Nephron progenitor cell (in vitro differentiated cells): ENCODE data around the gene EDNRA.
A peak's percentile ranks its signal among the peaks of the same experiment; 100 is the strongest.

Source experiments
- DNase-seq: peaks from one replicate; pipeline ENCODE4 v3.0.0; 2021
- H3K27ac Mint-ChIP-seq: 2 replicates; pipeline ENCODE4 v1.8.0; 2021; ENCODE audit warnings: mild to moderate bottlenecking, moderate library complexity, mixed read lengths
- H3K27me3 Mint-ChIP-seq: 2 replicates; pipeline ENCODE4 v1.8.0; 2021; ENCODE audit warnings: mild to moderate bottlenecking, low read depth, mixed read lengths; ENCODE audit not compliant: poor library complexity
- H3K36me3 Mint-ChIP-seq: 2 replicates; pipeline ENCODE4 v1.8.0; 2021; ENCODE audit warnings: low read depth, mixed read lengths
- H3K4me1 Mint-ChIP-seq: 2 replicates; pipeline ENCODE4 v1.8.0; 2021; ENCODE audit warnings: mixed read lengths
- H3K4me3 Mint-ChIP-seq: 2 replicates; pipeline ENCODE4 v1.8.0; 2021; ENCODE audit warnings: mild to moderate bottlenecking, moderate library complexity, mixed read lengths
- H3K9me3 Mint-ChIP-seq: 2 replicates; pipeline ENCODE4 v1.8.0; 2021; ENCODE audit warnings: mild to moderate bottlenecking, moderate library complexity, mixed read lengths
- CTCF ChIP-seq: fragments of 200-600 bp; sonication (generic); IDR thresholded peaks from 2 replicates; pipeline ENCODE4 v1.5.0; 2021; ENCODE audit warnings: antibody characterized with exemption

The EDNRA gene

GRCh38 chr4:147461161-147461560, 19.7 kb upstream of the EDNRA start:
- Mint-ChIP-seq H3K9me3 (peaks cover 9% of the 10 kb centered on the region), H3K4me1 (no peaks in the 10 kb centered on the region), H3K27ac (no peak overlapping the region), H3K27me3 (peaks cover 5% of the 10 kb centered on the region), H3K36me3 (no peaks in the 10 kb centered on the region), H3K4me3 (no peak overlapping the region)
- DNase-seq: no peak
- TF ChIP-seq CTCF: no peak

- Mint-ChIP-seq H3K27ac (no peak overlapping the region), H3K4me1 (no peaks in the 10 kb centered on the region), H3K27me3 (peaks cover 5% of the 10 kb centered on the region)
These were observed 17.8 kb upstream of the EDNRA start for GRCh38 chr4:147463065-147463464.

GRCh38 chr4:147465461-147465860, 15.4 kb upstream of the EDNRA start:
- no peak overlapping the region for H3K27ac Mint-ChIP-seq
- H3K36me3 Mint-ChIP-seq: no peaks in the 10 kb centered on the region
- no peak for DNase-seq
- peaks cover under 1% of the 10 kb centered on the region for H3K27me3 Mint-ChIP-seq
- no peak overlapping the region for H3K4me3 Mint-ChIP-seq
- no peak for TF ChIP-seq CTCF
- no peaks in the 10 kb centered on the region for H3K4me1 Mint-ChIP-seq
- H3K9me3 Mint-ChIP-seq: peaks cover 25% of the 10 kb centered on the region

More at GRCh38 chr4:147463065-147463464, 17.8 kb upstream of the EDNRA start:
- no peak for TF ChIP-seq CTCF
- Mint-ChIP-seq H3K36me3 (no peaks in the 10 kb centered on the region), H3K4me3 (no peak overlapping the region), H3K9me3 (peaks cover 9% of the 10 kb centered on the region)
- DNase-seq: no peak

GRCh38 chr4:147477439-147477838, 3.5 kb upstream of the EDNRA start:
- DNase-seq: no peak
- TF ChIP-seq CTCF: no peak
- Mint-ChIP-seq H3K36me3 (no peaks in the 10 kb centered on the region), H3K4me1 (peaks cover 7% of the 10 kb centered on the region), H3K4me3 (no peak overlapping the region), H3K27me3 (peaks cover 42% of the 10 kb centered on the region), H3K27ac (no peak overlapping the region), H3K9me3 (peaks cover 6% of the 10 kb centered on the region)

GRCh38 chr4:147479376-147479775, 1.5 kb upstream of the EDNRA start:
- no peaks in the 10 kb centered on the region for H3K36me3 Mint-ChIP-seq
- no peak overlapping the region for H3K4me3 Mint-ChIP-seq
- H3K4me1 Mint-ChIP-seq: peaks cover 11% of the 10 kb centered on the region
- TF ChIP-seq CTCF: no peak
- no peak for DNase-seq
- H3K9me3 Mint-ChIP-seq: no peaks in the 10 kb centered on the region
- peaks cover 43% of the 10 kb centered on the region for H3K27me3 Mint-ChIP-seq
- H3K27ac Mint-ChIP-seq: no peak overlapping the region

- H3K9me3 Mint-ChIP-seq: no peaks in the 10 kb centered on the region
- no peak overlapping the region for H3K27ac Mint-ChIP-seq
- H3K36me3 Mint-ChIP-seq: no peaks in the 10 kb centered on the region
- H3K27me3 Mint-ChIP-seq: peaks cover 43% of the 10 kb centered on the region
- no peak for TF ChIP-seq CTCF
- H3K4me1 Mint-ChIP-seq: peaks cover 11% of the 10 kb centered on the region
- DNase-seq: no peak
- peak overlapping the region; percentile 94 for H3K4me3 Mint-ChIP-seq
These were observed 1.1 kb upstream of the EDNRA start for GRCh38 chr4:147479786-147480185.
